Measurements from ENCODE around the gene SBNO2.

Gene SBNO2

GRCh38 chr19:1089126-1089771, 84.8 kb downstream of the SBNO2 start:
- no peak overlapping the region for H3K27ac ChIP-seq (ENCODE audit: low read depth, low read length)
- H3K27me3 ChIP-seq (ENCODE audit: control insufficient read depth in 1 of 2, insufficient read depth in 2 of 2, low read length in 2 of 2): no peaks in the 10 kb centered on the region
- peaks cover 17% of the 10 kb centered on the region for H3K36me3 ChIP-seq (ENCODE audit: insufficient read depth, low read length)
- H3K9ac ChIP-seq (ENCODE audit: low read length): no peak overlapping the region
- peaks cover 12% of the 10 kb centered on the region for H3K4me1 ChIP-seq (ENCODE audit: insufficient read depth, low read length)
- no peaks in the 10 kb centered on the region for H3K9me3 ChIP-seq (ENCODE audit: low read length)
- no peak overlapping the region for H3K4me3 ChIP-seq (ENCODE audit: low read depth in 1 of 2, low read length in 2 of 2)

- peak overlapping the region; percentile 34 for H3K27ac ChIP-seq (ENCODE audit: low read depth, low read length)
- H3K9ac ChIP-seq (ENCODE audit: low read length): no peak overlapping the region
- peaks cover 17% of the 10 kb centered on the region for H3K36me3 ChIP-seq (ENCODE audit: insufficient read depth, low read length)
- H3K9me3 ChIP-seq (ENCODE audit: low read length): no peaks in the 10 kb centered on the region
- H3K4me1 ChIP-seq (ENCODE audit: insufficient read depth, low read length): peaks cover 5% of the 10 kb centered on the region
- no peaks in the 10 kb centered on the region for H3K27me3 ChIP-seq (ENCODE audit: control insufficient read depth in 1 of 2, insufficient read depth in 2 of 2, low read length in 2 of 2)
- H3K4me3 ChIP-seq (ENCODE audit: low read depth in 1 of 2, low read length in 2 of 2): no peak overlapping the region
Measured at GRCh38 chr19:1088416-1089010, 85.6 kb downstream of the SBNO2 start.

- H3K9me3 ChIP-seq (ENCODE audit: low read length): no peaks in the 10 kb centered on the region
- H3K4me1 ChIP-seq (ENCODE audit: insufficient read depth, low read length): no peaks in the 10 kb centered on the region
- H3K9ac ChIP-seq (ENCODE audit: low read length): no peak overlapping the region
- no peak overlapping the region for H3K4me3 ChIP-seq (ENCODE audit: low read depth in 1 of 2, low read length in 2 of 2)
- H3K27me3 ChIP-seq (ENCODE audit: control insufficient read depth in 1 of 2, insufficient read depth in 2 of 2, low read length in 2 of 2): no peaks in the 10 kb centered on the region
- peaks cover 17% of the 10 kb centered on the region for H3K36me3 ChIP-seq (ENCODE audit: insufficient read depth, low read length)
- peak overlapping the region; percentile 34 for H3K27ac ChIP-seq (ENCODE audit: low read depth, low read length)
Measured at GRCh38 chr19:1087813-1088415, 86.2 kb downstream of the SBNO2 start.

- peaks cover 0 to 8% of the 10 kb centered on the region in 2 donors for H3K27me3 ChIP-seq (ENCODE audit: control insufficient read depth in 1 of 2, insufficient read depth in 2 of 2, low read length in 2 of 2)
- no peaks in the 10 kb centered on the region for H3K4me1 ChIP-seq (ENCODE audit: insufficient read depth, low read length)
- no peak overlapping the region for H3K27ac ChIP-seq (ENCODE audit: low read depth, low read length)
- H3K9ac ChIP-seq (ENCODE audit: low read length): no peak overlapping the region
- no peak overlapping the region for H3K4me3 ChIP-seq (ENCODE audit: low read depth in 1 of 2, low read length in 2 of 2)
- H3K9me3 ChIP-seq (ENCODE audit: low read length): no peaks in the 10 kb centered on the region
- peaks cover 17% of the 10 kb centered on the region for H3K36me3 ChIP-seq (ENCODE audit: insufficient read depth, low read length)
Measured at GRCh38 chr19:1086613-1087012, 87.5 kb downstream of the SBNO2 start.

- H3K36me3 ChIP-seq (ENCODE audit: insufficient read depth, low read length): peaks cover 14% of the 10 kb centered on the region
- H3K9me3 ChIP-seq (ENCODE audit: low read length): no peaks in the 10 kb centered on the region
- H3K9ac ChIP-seq (ENCODE audit: low read length): no peak overlapping the region
- no peak overlapping the region for H3K27ac ChIP-seq (ENCODE audit: low read depth, low read length)
- no peak overlapping the region for H3K4me3 ChIP-seq (ENCODE audit: low read depth in 1 of 2, low read length in 2 of 2)
- peaks cover 0 to 16% of the 10 kb centered on the region in 2 donors for H3K27me3 ChIP-seq (ENCODE audit: control insufficient read depth in 1 of 2, insufficient read depth in 2 of 2, low read length in 2 of 2)
- H3K4me1 ChIP-seq (ENCODE audit: insufficient read depth, low read length): no peaks in the 10 kb centered on the region
Measured at GRCh38 chr19:1085676-1086442, 88.2 kb downstream of the SBNO2 start.

- no peaks in the 10 kb centered on the region for H3K9me3 ChIP-seq (ENCODE audit: low read length)
- H3K4me1 ChIP-seq (ENCODE audit: insufficient read depth, low read length): no peaks in the 10 kb centered on the region
- peaks cover 10% of the 10 kb centered on the region for H3K36me3 ChIP-seq (ENCODE audit: insufficient read depth, low read length)
Measured at GRCh38 chr19:1085053-1085658, 88.9 kb downstream of the SBNO2 start.

GRCh38 chr19:1084024-1084868, 89.8 kb downstream of the SBNO2 start:
- H3K27me3 ChIP-seq (ENCODE audit: control insufficient read depth in 1 of 2, insufficient read depth in 2 of 2, low read length in 2 of 2): peaks cover 0 to 19% of the 10 kb centered on the region in 2 donors
- H3K4me3 ChIP-seq (ENCODE audit: low read depth in 1 of 2, low read length in 2 of 2): no peak overlapping the region
- no peaks in the 10 kb centered on the region for H3K9me3 ChIP-seq (ENCODE audit: low read length)
- peaks cover 3% of the 10 kb centered on the region for H3K36me3 ChIP-seq (ENCODE audit: insufficient read depth, low read length)
- H3K9ac ChIP-seq (ENCODE audit: low read length): no peak overlapping the region
- H3K4me1 ChIP-seq (ENCODE audit: insufficient read depth, low read length): no peaks in the 10 kb centered on the region
- H3K27ac ChIP-seq (ENCODE audit: low read depth, low read length): no peak overlapping the region

More at GRCh38 chr19:1085053-1085658, 88.9 kb downstream of the SBNO2 start:
- Histone ChIP-seq H3K9ac (ENCODE audit: low read length) (no peak overlapping the region), H3K4me3 (ENCODE audit: low read depth in 1 of 2, low read length in 2 of 2) (no peak overlapping the region), H3K27me3 (ENCODE audit: control insufficient read depth in 1 of 2, insufficient read depth in 2 of 2, low read length in 2 of 2) (peaks cover 0 to 19% of the 10 kb centered on the region in 2 donors), H3K27ac (ENCODE audit: low read depth, low read length) (no peak overlapping the region)

- Histone ChIP-seq H3K27me3 (ENCODE audit: control insufficient read depth in 1 of 2, insufficient read depth in 2 of 2, low read length in 2 of 2) (peaks cover 0 to 19% of the 10 kb centered on the region in 2 donors), H3K36me3 (ENCODE audit: insufficient read depth, low read length) (no peaks in the 10 kb centered on the region), H3K27ac (ENCODE audit: low read depth, low read length) (no peak overlapping the region), H3K9ac (ENCODE audit: low read length) (no peak overlapping the region), H3K4me3 (ENCODE audit: low read depth in 1 of 2, low read length in 2 of 2) (no peak overlapping the region), H3K9me3 (ENCODE audit: low read length) (no peaks in the 10 kb centered on the region), H3K4me1 (ENCODE audit: insufficient read depth, low read length) (no peaks in the 10 kb centered on the region)
Measured at GRCh38 chr19:1082928-1083816, 90.9 kb downstream of the SBNO2 start.

GRCh38 chr19:1082165-1082927, 91.7 kb downstream of the SBNO2 start:
- Histone ChIP-seq H3K4me1 (ENCODE audit: insufficient read depth, low read length) (no peaks in the 10 kb centered on the region), H3K9ac (ENCODE audit: low read length) (no peak overlapping the region), H3K9me3 (ENCODE audit: low read length) (no peaks in the 10 kb centered on the region), H3K4me3 (ENCODE audit: low read depth in 1 of 2, low read length in 2 of 2) (no peak overlapping the region), H3K27me3 (ENCODE audit: control insufficient read depth in 1 of 2, insufficient read depth in 2 of 2, low read length in 2 of 2) (peaks cover 0 to 19% of the 10 kb centered on the region in 2 donors), H3K27ac (ENCODE audit: low read depth, low read length) (no peak overlapping the region), H3K36me3 (ENCODE audit: insufficient read depth, low read length) (no peaks in the 10 kb centered on the region)
